AG09309 (cell line): ENCODE data around the gene MIGA1.

Experiments
- DNase-seq: peaks from one replicate; pipeline ENCODE4 v3.0.0-alpha.2; 2010; ENCODE audit warnings: low read depth
- H3K4me3 ChIP-seq: 2 replicates; pipeline ENCODE4 v1.5.1; 2011; ENCODE audit warnings: mild to moderate bottlenecking, low read depth, low read length, moderate library complexity; ENCODE audit not compliant: control insufficient read depth
- CTCF ChIP-seq: IDR thresholded peaks from 2 replicates; pipeline ENCODE4 v1.5.1; 2011; ENCODE audit warnings: mild to moderate bottlenecking, low read depth, low read length, inconsistent platforms; ENCODE audit not compliant: insufficient read depth, control insufficient read depth; ENCODE audit errors: missing control alignments

Gene MIGA1

DNA sequence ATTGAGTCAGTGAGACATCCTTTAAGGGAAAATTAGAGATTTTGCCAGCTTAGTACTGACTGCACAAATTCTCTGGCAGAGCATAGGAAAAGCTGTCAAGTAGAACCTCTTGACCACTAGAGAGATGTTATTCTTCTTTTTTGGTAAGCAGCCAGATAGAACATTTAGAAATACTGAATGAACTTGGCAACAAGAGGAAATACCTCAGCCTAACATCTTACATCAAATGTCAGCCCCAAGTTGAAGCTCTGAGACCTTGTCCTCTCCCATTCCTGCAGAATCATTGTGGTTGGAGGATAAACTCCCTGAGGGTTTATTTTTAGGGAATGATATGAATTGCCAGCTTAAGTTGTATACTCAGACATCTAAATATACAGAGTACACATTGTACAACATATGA, 53.5 kb downstream of the MIGA1 start:
- H3K4me3 ChIP-seq: no peak overlapping the region
- no peak for TF ChIP-seq CTCF
- peak; percentile 96 for DNase-seq

DNA sequence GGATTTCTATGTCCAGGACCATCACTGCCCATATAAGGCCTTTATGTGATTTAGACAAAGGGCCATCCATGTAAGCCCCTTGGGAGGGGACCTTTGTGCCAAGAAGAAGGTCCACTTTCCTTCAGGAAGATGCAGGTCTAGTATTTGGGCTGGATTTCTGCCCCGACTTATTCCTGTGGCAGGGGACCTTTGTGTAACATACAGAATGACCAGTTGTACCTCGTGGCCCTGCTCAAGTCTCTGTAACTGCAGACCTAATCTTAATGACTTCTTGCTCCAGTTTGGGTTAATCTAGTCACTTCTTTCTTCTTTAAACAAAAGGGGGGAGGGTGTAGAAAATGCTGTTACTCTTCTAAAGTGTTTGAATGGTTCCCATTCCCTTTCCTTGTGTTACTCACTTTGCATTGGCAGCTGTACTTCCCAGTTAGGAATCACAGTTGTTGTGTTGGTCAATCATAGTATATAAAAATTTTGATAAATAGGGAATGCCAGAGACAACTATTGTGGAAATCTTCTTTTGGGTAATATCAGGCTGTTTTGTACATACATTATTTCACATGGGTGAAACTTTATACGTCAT, 54.2 kb downstream of the MIGA1 start:
- no peak overlapping the region for H3K4me3 ChIP-seq
- no peak for DNase-seq
- no peak for TF ChIP-seq CTCF

DNA sequence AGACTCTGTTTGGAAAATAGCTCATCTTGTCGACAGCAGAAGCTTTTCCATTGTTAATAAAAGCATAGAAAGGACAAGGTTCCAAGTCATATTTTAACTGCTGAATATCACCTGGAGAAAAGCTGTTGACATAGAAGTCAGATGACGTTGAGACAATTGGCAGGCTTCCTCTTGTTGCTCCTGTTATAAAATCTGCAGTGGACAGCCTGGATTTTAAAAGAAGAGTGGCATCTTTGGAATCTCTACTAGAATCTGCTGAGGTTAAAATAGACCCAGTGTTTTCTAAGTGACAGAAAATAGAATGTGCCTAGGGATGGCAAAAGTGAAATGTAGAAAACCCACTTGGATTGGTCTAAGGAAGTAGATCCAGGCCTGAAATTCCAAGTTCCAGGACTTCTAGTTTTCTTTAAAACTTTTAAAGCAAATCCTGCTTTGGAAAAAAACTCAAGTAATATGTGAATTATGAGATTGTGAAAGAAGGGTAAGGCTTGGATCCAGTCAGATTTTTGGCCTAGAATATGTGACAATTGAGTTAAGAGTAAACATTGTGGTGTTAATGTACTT, 55.4 kb downstream of the MIGA1 start:
- no peak for DNase-seq
- TF ChIP-seq CTCF: no peak
- H3K4me3 ChIP-seq: no peak overlapping the region

- DNase-seq: no peak
- TF ChIP-seq CTCF: no peak
Measured at GRCh38 chr1:77841574-77841973, 62.1 kb downstream of the MIGA1 start.

GRCh38 chr1:77845951-77846350, 66.5 kb downstream of the MIGA1 start:
- no peak for TF ChIP-seq CTCF
- H3K4me3 ChIP-seq: no peak overlapping the region
- no peak for DNase-seq

More at GRCh38 chr1:77841574-77841973, 62.1 kb downstream of the MIGA1 start:
- no peak overlapping the region for H3K4me3 ChIP-seq

DNA sequence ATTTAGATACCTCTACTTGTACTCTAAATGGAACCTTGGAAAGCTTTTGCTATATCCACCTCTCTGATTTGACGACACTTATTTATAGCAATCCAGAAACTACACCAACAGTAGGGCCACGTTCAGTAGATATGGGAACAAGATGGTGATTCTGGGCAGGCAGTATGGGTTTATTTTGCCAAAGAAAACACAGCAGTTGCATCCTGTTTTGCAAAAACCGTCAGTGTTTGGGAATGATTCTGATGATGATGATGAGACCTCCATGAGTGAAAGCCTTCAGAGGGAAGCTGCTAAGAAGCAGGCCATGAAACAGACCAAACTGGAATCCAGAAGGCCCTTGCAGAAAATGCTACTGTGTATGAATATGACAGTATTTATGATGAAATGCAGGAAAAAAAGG, 67.5 kb downstream of the MIGA1 start:
- no peak for TF ChIP-seq CTCF
- DNase-seq: no peak
- H3K4me3 ChIP-seq: no peak overlapping the region
